K562 (cell line): Measurements from ENCODE around the gene EDN2. TPM values are rescaled to one million over a fixed set of nuclear protein-coding genes. Genes with fewer than 3 reads are reported as not detected.

ENCODE experiments used
- ATAC-seq: fragments of 200-7000 bp; cut with Tn5 transposase; 3 replicates; pipeline ENCODE4 v1.9.1; 2020; ENCODE audit warnings: moderate library complexity
- BruUV-seq: library from RNA; stranded (reverse); fragments of 400-500 nt; replicated peaks from 2 replicates; lab custom pipeline; 2021; lab: Mats Ljungman, UMichigan
- CTCF ChIA-PET: fragments of 300-600 bp; formaldehyde crosslinking; extraction: SDS; loops from one replicate; lab custom pipeline; 2021; ENCODE audit warnings: low intra/inter-chr PET ratio; lab: Yijun Ruan, JAX
- POLR2A ChIA-PET: fragments of 300-600, 350-650 bp; sonication (Branson Sonifier 250); formaldehyde crosslinking; extraction: SDS; loops from one replicate; lab custom pipeline; 2021; ENCODE audit warnings: antibody characterized with exemption, inconsistent platforms; lab: Yijun Ruan, JAX
- DNase-seq, 4 experiments: peaks; one replicate each; pipeline versions ENCODE4 v3.0.0 to v3.0.0-alpha.2; 2011 to 2018; ENCODE audit warnings: low spot score in 3 of 4, mixed read lengths in 3 of 4; ENCODE audit errors: extremely low read depth in 1 of 4
- FAIRE-seq: peaks from 2 replicates; lab custom pipeline; 2011; peaks lifted over from hg19 to GRCh38; lab: Jason Lieb, UNC
- H2AFZ ChIP-seq: 2 replicates; pipeline ENCODE4 v1.6.0; 2011; ENCODE audit warnings: low read depth, low read length, control low read depth, inconsistent platforms
- H3K27ac ChIP-seq: fragments of 200-600 bp; 3 replicates; pipeline ENCODE4 v1.8.0; 2011; ENCODE audit warnings: low read depth, mild to moderate bottlenecking, control low read depth, inconsistent platforms, low read length, moderate library complexity, mixed read lengths; ENCODE audit errors: extremely low read depth
- H3K27me3 ChIP-seq, 2 experiments: fragments of 300-600 bp in 1 of 2; 2 replicates in 1 of 2; 3 replicates in 1 of 2; pipeline versions ENCODE4 v1.6.0 to v1.8.0; 2011; ENCODE audit warnings: inconsistent platforms in 2 of 2, low read length in 2 of 2, mild to moderate bottlenecking in 1 of 2, mixed read lengths in 1 of 2, moderate library complexity in 1 of 2; ENCODE audit not compliant: control insufficient read depth in 2 of 2, insufficient read depth in 2 of 2
- H3K36me3 ChIP-seq: fragments of 300-600 bp; 3 replicates; pipeline ENCODE4 v1.8.0; 2011; ENCODE audit warnings: mild to moderate bottlenecking, low read length, inconsistent platforms; ENCODE audit not compliant: control insufficient read depth, insufficient read depth
- H3K4me1 ChIP-seq, 2 experiments: fragments of 200-600 bp in 1 of 2; replicated peaks in 1 of 2; 2 replicates in 1 of 2; 3 replicates in 1 of 2; pipeline versions ENCODE4 v1.5.1 to v1.8.0; 2011; ENCODE audit warnings: inconsistent platforms in 2 of 2, low read length in 2 of 2, mild to moderate bottlenecking in 1 of 2, mixed read lengths in 1 of 2, moderate library complexity in 1 of 2; ENCODE audit not compliant: control insufficient read depth in 2 of 2, insufficient read depth in 2 of 2
- H3K4me2 ChIP-seq: 2 replicates; pipeline ENCODE4 v1.6.1; 2011; ENCODE audit warnings: low read length, control low read depth, inconsistent platforms, mixed read lengths; ENCODE audit not compliant: insufficient read depth
- H3K4me3 ChIP-seq: fragments of 200-600 bp; sonication (generic), shearing (Covaris generic); 2 replicates; pipeline ENCODE4 v1.5.1; 2016; ENCODE audit warnings: control low read depth, inconsistent platforms
- H3K79me2 ChIP-seq: fragments of 200-600 bp; 3 replicates; pipeline ENCODE4 v1.8.0; 2011; ENCODE audit warnings: low read length, inconsistent platforms; ENCODE audit not compliant: control insufficient read depth, insufficient read depth
- H3K9ac ChIP-seq, 2 experiments: 2 replicates each; pipeline versions ENCODE4 v1.6.0 to v1.6.1; 2011; ENCODE audit warnings: low read depth in 2 of 2, low read length in 2 of 2, control low read depth in 1 of 2, inconsistent platforms in 1 of 2, mild to moderate bottlenecking in 1 of 2, mixed read lengths in 1 of 2; ENCODE audit not compliant: insufficient read depth in 1 of 2
- H3K9me1 ChIP-seq: one replicate; pipeline ENCODE4 v1.6.0; 2011; ENCODE audit warnings: inconsistent platforms, mild to moderate bottlenecking, low read length, moderate library complexity; ENCODE audit not compliant: control insufficient read depth, insufficient read depth
- H3K9me3 ChIP-seq: replicated peaks from 2 replicates; pipeline ENCODE4 v1.5.1; 2011; ENCODE audit warnings: low read depth, low read length, inconsistent platforms; ENCODE audit not compliant: control insufficient read depth, insufficient read depth
- H4K20me1 ChIP-seq: replicated peaks from 2 replicates; pipeline ENCODE4 v1.6.1; 2011; ENCODE audit warnings: low read length, inconsistent platforms, mixed read lengths; ENCODE audit not compliant: control insufficient read depth, insufficient read depth
- ARID1B ChIP-seq: fragments of 450-650 bp; IDR thresholded peaks from 2 replicates; pipeline ENCODE4 v1.6.1; 2016; ENCODE audit warnings: antibody characterized with exemption, mild to moderate bottlenecking, inconsistent platforms
- CLOCK ChIP-seq: fragments of 250-450 bp; sonication (Bioruptor Pico); IDR thresholded peaks from 2 replicates; pipeline ENCODE4 v1.4.0; 2020; ENCODE audit warnings: mild to moderate bottlenecking, moderate library complexity, borderline replicate concordance
- DPF2 ChIP-seq: fragments of 450-650 bp; IDR thresholded peaks from 2 replicates; pipeline ENCODE4 v1.6.1; 2016
- NFIC ChIP-seq: fragments of 450-650 bp; IDR thresholded peaks from 2 replicates; pipeline ENCODE4 v1.6.1; 2017; ENCODE audit warnings: mild to moderate bottlenecking, inconsistent platforms
- PBX2 ChIP-seq, 2 experiments: IDR thresholded peaks in 1 of 2; conservative IDR thresholded peaks in 1 of 2; 2 replicates each; pipeline ENCODE4 v1.6.1; 2016; ENCODE audit warnings: low read depth in 2 of 2, mild to moderate bottlenecking in 1 of 2, missing compliant biosample characterization in 1 of 2, missing genetic modification characterization in 1 of 2, moderate library complexity in 1 of 2
- PRDM10 ChIP-seq: fragments of 450-650 bp; IDR thresholded peaks from 2 replicates; pipeline ENCODE4 v1.6.1; 2018; ENCODE audit not compliant: partially characterized antibody
- PRMT5 ChIP-seq: sonication (generic); formaldehyde crosslinking; IDR thresholded peaks from 2 replicates; pipeline ENCODE4 v1.5.0; 2020; ENCODE audit warnings: missing genetic modification reagents
- RCOR1 ChIP-seq, 2 experiments: IDR thresholded peaks; 2 replicates each; pipeline ENCODE4 v1.6.1; 2012; ENCODE audit warnings: low read depth in 2 of 2, low read length in 2 of 2, borderline replicate concordance in 1 of 2, improper control_type of control experiment in 1 of 2
- SMARCE1 ChIP-seq: fragments of 450-650 bp; IDR thresholded peaks from 2 replicates; pipeline ENCODE4 v1.7.1; 2016; ENCODE audit warnings: mild to moderate bottlenecking
- SREBF1 ChIP-seq: fragments of 150-350 bp; IDR thresholded peaks from 2 replicates; pipeline ENCODE4 v1.6.1; 2014; ENCODE audit warnings: antibody characterized with exemption, low read depth, low read length, borderline replicate concordance
- ZNF12 ChIP-seq: sonication (generic); formaldehyde crosslinking; IDR thresholded peaks from 2 replicates; pipeline ENCODE4 v1.4.0; 2020; ENCODE audit warnings: mild to moderate bottlenecking, missing genetic modification reagents
- WGBS: fragments of 100-300 bp; shearing (Covaris generic); methylation state at CpG from one replicate; pipeline ENCODE4 v1.1.6; 2016; ENCODE audit warnings: low coverage, mixed read lengths; ENCODE audit not compliant: insufficient coverage; ENCODE audit errors: missing lambda C conversion rate; 5-methylcytosine and 5-hydroxymethylcytosine counted together
- in situ Hi-C: fragments of 300-500 bp; cut with MboI; formaldehyde crosslinking; loops from 4 replicates; pipeline ENCODE4 v1.15.0; 2018; ENCODE audit warnings: inconsistent platforms, mixed read lengths
- intact Hi-C: fragments of 100-400 bp; cut with micrococcal nuclease; formaldehyde crosslinking; loops from 2 replicates; pipeline ENCODE4 v1.14.2; 2022
- polyA plus RNA-seq, 8 experiments: library from polyadenylated mRNA; depleted of rRNA in 4 of 8; stranded (reverse) in 5 of 8; unstranded in 3 of 8; fragments of >200 nt; fragmentation: Nextera tagmentation in 2 of 8; fragmentation: Illumina TruSeq in 1 of 8; extraction: Ambion mirVana in 2 of 8; extraction: Trizol in 1 of 8; gene quantifications; 2 replicates each; pipeline versions ENCODE4 v1.2.1 to v1.2.3, GENCODE V29; 2011 to 2014; ENCODE audit warnings: inconsistent platforms in 1 of 8, missing spikeins in 1 of 8
- total RNA-seq, 7 experiments: library from RNA; depleted of rRNA in 6 of 7; stranded (reverse); fragments of >200 nt in 6 of 7; fragmentation: Illumina TruSeq in 2 of 7; extraction: Trizol in 2 of 7; gene quantifications; 2 replicates each; pipeline versions ENCODE4 v1.2.1 to v1.2.3, GENCODE V29; 2011 to 2021; ENCODE audit warnings: low replicate concordance in 1 of 7

Gene EDN2
- total and polyA plus RNA-seq, 9 of the 15 experiments (the other 6 are each of a cell fraction or from before 2014, with no cell fraction given) = not detected

- no peak for FAIRE-seq
- no peaks in the 10 kb centered on the region for H3K79me2 ChIP-seq
- no peak overlapping the region for H2AFZ ChIP-seq
- POLR2A ChIA-PET = interaction anchor here (1.8 kb wide), 1 partner anchor 22 kb away, joined by 5 read pairs; no protein-coding TSS in a partner anchor
- BruUV-seq = no TSS peak
- in situ Hi-C loops = no loop called here
- H3K4me1 ChIP-seq = peaks cover 27 to 44% of the 10 kb centered on the region in 2 experiments; a peak in 4 of 5 replicates
- H3K27me3 ChIP-seq = peaks cover 0 to 9% of the 10 kb centered on the region in 2 experiments; a peak in 2 of 5 replicates
- H3K36me3 ChIP-seq = no peaks in the 10 kb centered on the region
- H3K9ac ChIP-seq = peak overlapping the region; percentile 10 to 79; a peak in 3 of 4 replicates
- no peak overlapping the region for H3K4me3 ChIP-seq
- intact Hi-C loops = no loop called here
- 5% methylated on average over 5 of the region's 5 CpGs for WGBS
- ATAC-seq = peak; percentile 16
- H4K20me1 ChIP-seq = 0 out of 2 replicates have a peak, but pooled peaks cover 4% of the 10 kb centered on the region
- DNase-seq = peak; percentile 74 to 80 (median 78)
- CTCF ChIA-PET = no interaction called here
- peak overlapping the region; percentile 16; the same call in 1 of the 3 replicates for H3K27ac ChIP-seq
- H3K9me3 ChIP-seq = no peaks in the 10 kb centered on the region
- peak overlapping the region; percentile 1; the same call in 1 of the 2 replicates for H3K4me2 ChIP-seq
- peaks cover 6% of the 10 kb centered on the region for H3K9me1 ChIP-seq
- TF ChIP-seq DPF2 (peak; percentile 62), SREBF1 (no peak), ZNF12 (CRISPR knock-in tag) (no peak), PRMT5 (no peak), CLOCK (CRISPR knock-in tag) (no peak), PRDM10 (peak; percentile 47), RCOR1 (IDR thresholded peaks at IDR 0.05; ENCODE audit: borderline replicate concordance in 1 of 2, low read depth in 2 of 2, low read length in 2 of 2) (peak in 1 of 2 experiments; percentile 31; a peak in 1 of 4 replicates), SMARCE1 (peak; percentile 49; the same call in 1 of the 2 replicates), PBX2 (CRISPR knock-in tag; IDR thresholded peaks at IDR 0.05; ENCODE audit: low read depth) (no peak), PBX2 (tag; conservative IDR thresholded peaks at IDR 0.05; ENCODE audit: low read depth) (no peak), NFIC (peak; percentile 80), ARID1B (peak; percentile 50; the same call in 1 of the 2 replicates)
Measured at GRCh38 chr1:41493117-41493536, 8.6 kb upstream of the EDN2 start.
